NAMALWA (cell line): Measurements from ENCODE around the gene CBLN1.
"Not testable (repeated sequence)": the region's sequence is repeated elsewhere in the genome, so short reads cannot be mapped to it uniquely, and the experiment has no call there.

Source experiments
- DNase-seq: peaks from one replicate; pipeline ENCODE4 v3.0.0-alpha.2; 2015; ENCODE audit warnings: low spot score

CBLN1 gene

GRCh38 chr16:49277766-49278566 is 3.7 kb downstream of the CBLN1 start:
- no peak for DNase-seq

DNA sequence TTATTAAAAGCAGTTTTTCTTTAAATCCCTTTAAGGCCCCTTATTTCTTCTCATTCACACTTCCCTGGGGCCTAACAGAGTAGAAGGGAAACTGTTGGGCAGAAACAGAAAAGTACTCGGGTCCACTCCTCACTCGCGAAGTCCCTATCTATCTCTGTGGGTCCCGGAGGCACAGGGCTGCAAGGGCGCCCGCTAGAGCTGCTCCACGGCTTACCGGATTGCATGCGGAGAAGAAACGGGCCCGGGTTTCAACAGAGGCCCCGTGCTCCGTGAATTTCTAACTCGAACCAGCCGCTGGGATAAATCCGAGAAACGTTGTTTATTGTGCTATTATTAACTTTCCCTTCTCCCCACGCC is 4.3 kb downstream of the CBLN1 start:
- DNase-seq, result no peak

- no peak for DNase-seq
Measured at GRCh38 chr16:49276646-49277385, 4.8 kb downstream of the CBLN1 start.

- DNase-seq, result no peak
Measured at GRCh38 chr16:49275870-49276269, 5.8 kb downstream of the CBLN1 start.

- no peak for DNase-seq
Measured at GRCh38 chr16:49275050-49275730, 6.4 kb downstream of the CBLN1 start.

DNA sequence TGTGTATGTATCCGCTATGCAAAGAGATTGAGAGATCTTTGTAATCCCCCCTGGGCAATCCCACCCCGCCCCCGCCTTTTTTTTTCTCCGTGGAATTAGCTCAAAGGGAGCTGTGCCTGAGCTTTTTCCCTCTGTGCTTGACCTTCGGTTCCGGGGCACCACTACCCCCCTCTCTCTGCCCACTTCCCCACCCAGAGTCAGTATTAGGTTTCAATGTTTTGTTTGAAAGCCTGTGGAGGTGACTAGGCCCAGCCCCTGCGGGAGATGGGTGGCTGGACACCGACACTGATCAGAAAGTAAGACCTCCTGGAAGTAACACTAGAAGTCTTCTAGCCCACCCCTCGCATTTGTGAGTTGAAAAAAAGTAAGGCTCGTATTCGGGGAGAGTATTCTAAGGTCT is 7.0 kb downstream of the CBLN1 start:
- DNase-seq, result no peak

GRCh38 chr16:49273771-49274170 is 7.9 kb downstream of the CBLN1 start:
- DNase-seq, result no peak

DNA sequence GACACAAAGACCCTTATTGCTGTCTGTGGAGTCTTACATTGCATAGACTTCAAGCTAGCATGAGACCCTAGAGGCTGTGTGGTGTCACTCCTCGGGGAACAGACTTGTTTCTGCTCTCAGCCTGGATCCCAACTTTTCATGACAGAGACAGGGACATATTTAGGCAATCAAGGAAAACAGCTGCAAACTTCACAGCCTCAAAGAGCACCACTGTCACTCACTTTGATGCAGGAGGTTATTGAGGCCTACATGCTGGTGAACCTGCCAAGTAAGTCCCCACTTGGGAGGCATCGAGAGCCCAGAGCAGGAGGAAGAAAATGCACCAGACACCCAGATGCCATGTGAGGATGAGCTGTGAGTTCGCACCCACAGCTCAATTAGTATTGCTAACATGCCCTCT is 10.3 kb downstream of the CBLN1 start:
- DNase-seq, result no peak

DNA sequence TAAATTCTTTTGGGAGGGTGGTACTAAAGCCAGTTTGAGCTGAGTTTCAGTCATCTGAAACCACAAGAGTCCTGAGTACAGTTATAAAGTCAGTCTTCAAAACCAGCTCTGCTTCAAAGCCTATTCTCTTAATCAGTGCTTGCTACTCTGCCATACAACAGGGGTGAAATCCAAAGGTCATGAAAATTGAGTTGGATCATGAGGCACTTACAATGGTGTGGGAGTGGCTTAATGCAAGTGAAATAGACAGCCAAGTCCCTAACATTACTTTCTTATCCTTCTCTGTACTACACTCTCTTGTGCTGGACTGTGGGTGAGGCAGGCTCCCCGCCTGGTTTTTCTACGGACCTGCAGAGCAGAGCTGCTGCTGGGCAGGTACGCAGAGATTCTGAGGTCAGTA is 12.4 kb downstream of the CBLN1 start:
- no peak for DNase-seq

DNA sequence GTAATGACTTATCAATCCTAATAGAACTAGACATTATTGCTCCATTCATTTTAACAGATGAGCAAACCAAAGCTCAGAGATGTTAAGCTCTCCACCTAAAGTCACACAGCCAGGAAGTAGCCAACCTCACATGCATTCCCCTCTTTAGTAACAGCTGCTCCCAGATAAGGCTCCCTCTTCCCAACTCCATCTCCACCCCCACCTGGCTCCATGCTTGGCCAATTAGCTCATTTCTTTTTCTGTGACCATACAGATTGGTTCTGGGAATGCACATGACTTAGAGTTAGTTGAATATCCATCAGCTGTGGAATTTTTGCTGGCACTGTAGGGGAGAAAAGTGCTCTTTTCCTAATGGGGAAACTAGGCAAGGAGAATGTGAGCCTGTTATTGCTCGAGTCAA is 13.0 kb downstream of the CBLN1 start:
- no peak for DNase-seq

DNA sequence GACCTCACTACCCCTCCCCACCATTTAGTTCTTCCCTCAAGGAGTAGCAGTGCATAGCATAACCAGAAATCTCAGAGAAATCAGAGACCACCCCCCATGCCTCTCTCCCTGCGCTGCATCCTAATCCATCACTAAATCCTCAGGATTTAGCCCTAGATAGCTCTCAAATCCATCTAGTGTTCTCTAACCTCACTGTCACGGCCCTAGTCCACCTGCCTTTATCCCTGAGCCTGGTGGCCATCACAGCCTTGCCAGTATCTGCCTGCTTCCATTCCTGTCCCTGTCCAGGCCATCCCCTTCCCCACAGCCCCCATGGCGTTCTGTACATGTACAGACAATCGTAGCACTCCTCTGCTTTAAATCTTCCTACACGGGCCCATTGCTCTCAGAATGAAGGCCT is 19.1 kb downstream of the CBLN1 start:
- no peak for DNase-seq

GRCh38 chr16:49261930-49262329 is 19.7 kb downstream of the CBLN1 start:
- DNase-seq, result no peak

GRCh38 chr16:49260956-49261530 is 20.6 kb downstream of the CBLN1 start:
- DNase-seq, result no peak

DNA sequence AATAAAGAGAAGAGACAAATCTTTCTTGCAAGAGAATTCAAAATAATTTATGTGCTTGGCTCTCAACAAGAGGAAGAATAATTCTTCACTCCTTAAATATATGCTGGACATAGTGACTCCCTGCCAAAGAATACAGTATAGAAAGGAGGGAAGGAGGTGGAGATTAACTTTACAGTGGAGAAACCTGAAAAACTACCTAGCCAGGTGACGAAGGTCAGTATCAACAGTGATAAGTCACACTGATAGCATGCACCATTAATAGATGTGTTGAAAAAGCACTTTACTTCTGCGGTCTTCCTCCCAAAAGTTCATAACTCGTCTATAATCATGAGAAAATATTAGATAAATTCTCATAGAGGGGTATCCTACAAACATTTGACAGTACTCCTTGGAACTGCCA is 21.4 kb downstream of the CBLN1 start:
- DNase-seq, result no peak

DNA sequence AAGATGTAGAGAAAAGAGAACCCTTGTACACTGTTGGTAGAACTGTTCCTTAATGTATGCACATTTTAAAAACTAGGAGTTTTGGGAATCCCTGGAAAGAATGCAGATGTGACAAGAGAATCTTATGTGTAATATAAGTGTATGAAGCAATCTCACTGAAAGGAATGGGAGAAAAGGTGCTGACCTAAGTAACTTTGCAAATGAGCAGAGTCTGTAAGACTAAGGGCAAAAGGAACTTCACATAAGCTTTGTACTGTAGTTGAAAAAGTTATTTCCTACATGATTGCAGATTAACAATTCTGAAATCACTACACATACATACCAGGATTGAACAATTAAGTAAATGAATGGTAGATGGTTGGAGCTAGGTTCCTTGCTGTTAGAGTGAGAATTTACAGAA is 22.3 kb downstream of the CBLN1 start:
- DNase-seq, result no peak

GRCh38 chr16:49250689-49251088 is 30.9 kb downstream of the CBLN1 start:
- DNase-seq, result no peak

DNA sequence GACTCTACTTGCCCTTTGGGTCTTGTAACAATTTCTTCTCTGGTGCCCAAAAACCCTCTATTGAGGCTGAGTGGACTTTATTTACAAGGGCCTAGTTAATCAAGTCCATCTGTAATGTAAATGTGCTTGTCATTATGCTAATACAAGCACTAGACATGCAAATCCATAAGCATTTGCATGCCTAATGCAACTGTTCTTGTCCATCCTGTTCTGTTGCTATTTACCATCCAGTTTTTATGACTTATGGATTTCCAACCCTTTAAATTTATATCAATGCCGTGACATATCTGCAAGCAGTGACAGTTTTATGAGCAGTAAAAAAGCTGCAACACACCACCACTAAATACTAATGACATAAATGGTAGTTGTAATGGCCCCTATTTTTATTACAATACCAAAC is 33.4 kb downstream of the CBLN1 start:
- no peak for DNase-seq

GRCh38 chr16:49236216-49236615 is 45.4 kb downstream of the CBLN1 start:
- DNase-seq, result no peak

- not testable (repeated sequence) for DNase-seq
Measured at GRCh38 chr16:49228335-49228734, 53.3 kb downstream of the CBLN1 start.
